ENCODE results near the gene TRRAP. TPM values are rescaled to one million over a fixed set of nuclear protein-coding genes. Genes with fewer than 3 reads are reported as not detected.

TRRAP gene
- total and polyA plus RNA-seq, 8 donors = 4.3 to 38.0 (median 15.7) TPM

DNA sequence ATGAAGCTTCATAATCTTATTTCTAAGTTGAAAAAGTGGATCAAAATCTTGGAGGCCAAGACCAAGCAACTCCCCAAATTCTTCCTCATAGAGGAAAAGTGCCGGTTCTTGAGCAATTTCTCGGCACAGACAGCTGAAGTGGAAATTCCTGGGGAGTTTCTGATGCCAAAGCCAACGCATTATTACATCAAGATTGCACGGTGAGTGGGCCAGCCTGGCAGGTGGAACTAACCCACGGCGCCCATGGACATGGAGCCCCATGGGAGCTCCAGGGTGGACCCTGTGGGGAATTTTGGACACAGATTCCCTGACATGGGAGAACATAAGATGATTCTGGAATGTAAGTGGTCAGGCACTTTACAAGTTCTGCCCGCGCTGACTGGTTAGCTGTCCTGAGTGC, 125.9 kb downstream of the TRRAP start:
- Histone ChIP-seq H3K27ac (no peak overlapping the region), H3K4me1 (no peaks in the 10 kb centered on the region), H3K36me3 (peaks cover 46 to 100% (median 100%) of the 10 kb centered on the region in 4 donors), H3K27me3 (no peaks in the 10 kb centered on the region), H3K9me3 (no peaks in the 10 kb centered on the region), H3K4me3 (no peak overlapping the region)
- DNase-seq = no peak
- TF ChIP-seq POLR2AphosphoS5 (IDR thresholded peaks at IDR 0.05) (no peak), CTCF (IDR thresholded peaks at IDR 0.05) (no peak)
- WGBS, 5 donors = 89 to 96% (median 94%) methylated on average over 6 to 8 of the region's 8 CpGs
- intact Hi-C loops (cut with DNase I; ENCODE audit: low total_unique reads) = no loop called here

GRCh38 chr7:99004781-99005500, 126.6 kb downstream of the TRRAP start:
- intact Hi-C loops (cut with DNase I; ENCODE audit: low total_unique reads) = no loop called here
- peaks cover 47 to 100% (median 100%) of the 10 kb centered on the region in 4 donors for H3K36me3 ChIP-seq
- H3K9me3 ChIP-seq = no peaks in the 10 kb centered on the region

DNA sequence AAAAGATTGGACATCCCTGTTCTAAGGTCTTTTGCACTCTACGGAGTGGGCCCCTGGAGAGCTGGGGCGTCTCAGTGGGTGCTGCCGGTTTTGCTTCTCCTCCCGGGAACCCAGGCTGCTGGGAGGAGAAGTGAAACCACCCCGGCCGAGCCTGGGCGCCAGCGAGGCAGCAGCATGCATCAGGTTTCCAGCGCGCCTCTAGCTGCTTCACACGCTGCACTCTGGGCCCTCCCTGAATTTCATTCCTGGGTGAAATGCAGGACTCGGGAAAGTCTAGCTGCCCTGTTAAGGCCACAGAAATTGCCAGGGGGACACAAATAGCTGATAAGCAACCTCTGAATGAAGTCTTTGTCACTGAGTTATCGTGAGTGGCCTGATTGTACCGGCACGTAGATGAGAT, 127.4 kb downstream of the TRRAP start:
- no peaks in the 10 kb centered on the region for H3K4me1 ChIP-seq
- no peak overlapping the region for H3K4me3 ChIP-seq
- no peaks in the 10 kb centered on the region for H3K9me3 ChIP-seq
- H3K27me3 ChIP-seq = no peaks in the 10 kb centered on the region
- DNase-seq = no peak
- H3K27ac ChIP-seq = no peak overlapping the region
- peaks cover 49 to 100% (median 100%) of the 10 kb centered on the region in 4 donors for H3K36me3 ChIP-seq
- intact Hi-C loops (cut with DNase I; ENCODE audit: low total_unique reads) = no loop called here
- WGBS, 5 donors = 76 to 85% (median 80%) methylated on average over 14 to 15 of the region's 15 CpGs
- TF ChIP-seq EP300 (IDR thresholded peaks at IDR 0.05) (no peak), POLR2A (IDR thresholded peaks at IDR 0.05) (no peak), POLR2AphosphoS5 (IDR thresholded peaks at IDR 0.05) (no peak), CTCF (IDR thresholded peaks at IDR 0.05) (no peak)

More at GRCh38 chr7:99004781-99005500, 126.6 kb downstream of the TRRAP start:
- no peak for TF ChIP-seq POLR2A (IDR thresholded peaks at IDR 0.05)
- TF ChIP-seq CTCF (IDR thresholded peaks at IDR 0.05) = no peak
- no peak for TF ChIP-seq POLR2AphosphoS5 (IDR thresholded peaks at IDR 0.05)
- TF ChIP-seq EP300 (IDR thresholded peaks at IDR 0.05) = no peak
- no peak for DNase-seq
- Histone ChIP-seq H3K4me3 (no peak overlapping the region), H3K27me3 (no peaks in the 10 kb centered on the region), H3K27ac (no peak overlapping the region), H3K4me1 (no peaks in the 10 kb centered on the region)
- WGBS, 5 donors = 91 to 92% (median 92%) methylated on average over 26 of the region's 26 CpGs

DNA sequence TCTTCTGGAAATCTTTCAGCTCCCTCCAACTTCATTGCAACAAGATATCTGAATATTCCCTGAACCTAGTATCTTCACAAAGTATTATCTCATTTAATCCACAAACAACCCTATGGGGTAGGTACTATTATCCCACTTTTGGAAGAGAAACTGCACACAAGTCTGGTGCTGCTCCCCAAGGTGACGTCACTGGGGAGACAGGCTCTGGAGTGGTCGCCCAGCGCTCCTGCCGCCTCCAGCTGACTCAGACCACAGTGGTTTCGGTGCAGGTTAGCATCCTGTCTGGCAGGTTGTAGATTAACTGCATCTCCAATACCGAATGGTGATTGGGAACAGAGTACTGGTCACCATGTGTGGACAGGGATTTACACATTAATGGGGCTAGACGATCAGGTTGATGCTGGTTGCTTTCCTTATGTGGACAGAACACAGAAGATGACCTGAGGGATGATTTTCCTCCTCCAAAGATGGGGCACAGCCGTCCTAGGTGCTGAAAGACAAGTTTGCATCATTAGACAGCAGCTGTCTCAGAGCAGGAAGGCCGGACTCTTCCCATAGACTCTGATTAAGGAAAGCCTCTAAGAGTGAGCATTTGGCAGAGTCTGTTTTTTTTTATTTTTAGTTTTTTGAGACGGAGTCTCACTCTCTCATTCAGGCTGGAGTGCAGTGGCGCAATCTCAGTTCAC, 128.6 kb downstream of the TRRAP start:
- TF ChIP-seq EP300 (IDR thresholded peaks at IDR 0.05) = no peak
- TF ChIP-seq POLR2A (IDR thresholded peaks at IDR 0.05) = no peak
- TF ChIP-seq POLR2AphosphoS5 (IDR thresholded peaks at IDR 0.05) = no peak
- no peak for TF ChIP-seq CTCF (IDR thresholded peaks at IDR 0.05)
- H3K4me1 ChIP-seq = no peaks in the 10 kb centered on the region
- no peaks in the 10 kb centered on the region for H3K27me3 ChIP-seq
- H3K27ac ChIP-seq = no peak overlapping the region
- no peak for DNase-seq
- intact Hi-C loops (cut with DNase I; ENCODE audit: low total_unique reads) = no loop called here
- 93 to 97% (median 94%) methylated on average over 11 of the region's 11 CpGs for WGBS, 5 donors
- no peaks in the 10 kb centered on the region for H3K9me3 ChIP-seq
- H3K4me3 ChIP-seq = no peak overlapping the region
- peaks cover 60 to 100% (median 100%) of the 10 kb centered on the region in 4 donors for H3K36me3 ChIP-seq
